DOHH2 (cell line): Measurements from ENCODE around the gene KCNAB3.

ENCODE experiments used
- H3F3A ChIP-seq: fragments of 200-600 bp; sonication (generic), shearing (Covaris generic); 2 replicates; pipeline ENCODE4 v1.6.0; 2016; ENCODE audit warnings: antibody characterized with exemption, mild to moderate bottlenecking; ENCODE audit not compliant: control insufficient read depth, insufficient read depth
- H3K27ac ChIP-seq: fragments of 200-600 bp; sonication (generic); 2 replicates; pipeline ENCODE4 v1.5.1; 2014; ENCODE audit warnings: low read depth, mild to moderate bottlenecking, low read length, moderate library complexity
- H3K27me3 ChIP-seq: fragments of 200-600 bp; sonication (generic); 2 replicates; pipeline ENCODE4 v1.6.1; 2014; ENCODE audit warnings: mild to moderate bottlenecking, low read length, mixed read lengths; ENCODE audit not compliant: control insufficient read depth
- H3K36me3 ChIP-seq: fragments of 200-600 bp; sonication (generic); 2 replicates; pipeline ENCODE4 v1.6.1; 2014; ENCODE audit warnings: mild to moderate bottlenecking, low read length, moderate library complexity, mixed read lengths; ENCODE audit not compliant: control insufficient read depth
- H3K4me1 ChIP-seq: fragments of 200-600 bp; sonication (generic); 2 replicates; pipeline ENCODE4 v1.6.1; 2014; ENCODE audit warnings: mild to moderate bottlenecking, low read length, mixed read lengths; ENCODE audit not compliant: control insufficient read depth
- H3K4me2 ChIP-seq: fragments of 200-600 bp; sonication (generic); 2 replicates; pipeline ENCODE4 v1.6.0; 2014; ENCODE audit warnings: mild to moderate bottlenecking, low read length, moderate library complexity
- H3K4me3 ChIP-seq: fragments of 200-600 bp; sonication (generic); 2 replicates; pipeline ENCODE4 v1.5.1; 2014; ENCODE audit warnings: mild to moderate bottlenecking, low read length, mixed read lengths
- H3K79me2 ChIP-seq: fragments of 200-600 bp; sonication (generic); 2 replicates; pipeline ENCODE4 v1.6.1; 2014; ENCODE audit warnings: mild to moderate bottlenecking, low read length, mixed read lengths; ENCODE audit not compliant: control insufficient read depth
- H3K9me2 ChIP-seq: fragments of 200-600 bp; sonication (generic); replicated peaks from 2 replicates; pipeline ENCODE4 v1.6.1; 2014; ENCODE audit warnings: mild to moderate bottlenecking, low read length, mixed read lengths; ENCODE audit not compliant: control insufficient read depth
- H3K9me3 ChIP-seq: fragments of 200-600 bp; sonication (generic); 2 replicates; pipeline ENCODE4 v1.6.1; 2014; ENCODE audit warnings: antibody characterized with exemption, low read length, mixed read lengths; ENCODE audit not compliant: control insufficient read depth, insufficient read depth
- H4K20me1 ChIP-seq: fragments of 200-600 bp; sonication (generic); 2 replicates; pipeline ENCODE4 v1.6.0; 2014; ENCODE audit warnings: low read depth, mild to moderate bottlenecking, antibody characterized with exemption, low read length, moderate library complexity; ENCODE audit not compliant: control insufficient read depth, insufficient read depth
- EZH2phosphoT487 ChIP-seq: fragments of 200-600 bp; sonication (generic); IDR thresholded peaks from 2 replicates; pipeline ENCODE4 v1.6.1; 2017; ENCODE audit warnings: borderline replicate concordance, mild to moderate bottlenecking, antibody characterized with exemption, low read length, moderate library complexity, mixed read lengths
- TF ChIP-seq, protein P1 (sequence below): fragments of 200-600 bp; sonication (generic); IDR thresholded peaks from one replicate; pipeline ENCODE4 v1.5.1; 2014; ENCODE audit warnings: antibody characterized with exemption, mild to moderate bottlenecking, low read depth, low read length; ENCODE audit not compliant: poor library complexity, severe bottlenecking

The KCNAB3 gene

DNA sequence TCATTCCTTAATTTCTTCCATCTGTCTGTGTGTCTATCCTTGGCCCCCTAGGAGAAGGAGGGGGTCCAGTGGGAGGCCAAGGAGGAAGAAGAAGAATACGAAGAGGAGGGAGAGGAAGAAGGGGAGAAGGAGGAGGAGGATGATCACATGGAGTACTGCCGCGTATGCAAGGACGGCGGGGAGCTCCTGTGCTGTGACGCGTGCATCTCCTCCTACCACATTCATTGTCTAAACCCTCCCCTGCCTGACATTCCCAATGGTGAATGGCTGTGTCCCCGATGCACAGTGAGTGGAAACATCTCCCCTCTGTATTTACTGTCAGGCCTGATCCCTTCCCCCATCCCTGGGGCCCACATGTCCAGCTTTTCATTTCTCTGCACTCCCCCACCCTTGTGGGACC, 34.8 kb downstream of the KCNAB3 start:
- H3K4me1 ChIP-seq: no peaks in the 10 kb centered on the region
- H4K20me1 ChIP-seq: no peaks in the 10 kb centered on the region
- H3K27me3 ChIP-seq: no peaks in the 10 kb centered on the region
- H3K36me3 ChIP-seq: peaks cover 85% of the 10 kb centered on the region
- peaks cover 11% of the 10 kb centered on the region for H3K79me2 ChIP-seq
- H3K4me3 ChIP-seq: no peak overlapping the region
- no peaks in the 10 kb centered on the region for H3K9me2 ChIP-seq
- no peak overlapping the region for H3K27ac ChIP-seq
- H3K9me3 ChIP-seq: no peaks in the 10 kb centered on the region
- no peak for TF ChIP-seq EZH2phosphoT487
- TF ChIP-seq, protein P1, sequence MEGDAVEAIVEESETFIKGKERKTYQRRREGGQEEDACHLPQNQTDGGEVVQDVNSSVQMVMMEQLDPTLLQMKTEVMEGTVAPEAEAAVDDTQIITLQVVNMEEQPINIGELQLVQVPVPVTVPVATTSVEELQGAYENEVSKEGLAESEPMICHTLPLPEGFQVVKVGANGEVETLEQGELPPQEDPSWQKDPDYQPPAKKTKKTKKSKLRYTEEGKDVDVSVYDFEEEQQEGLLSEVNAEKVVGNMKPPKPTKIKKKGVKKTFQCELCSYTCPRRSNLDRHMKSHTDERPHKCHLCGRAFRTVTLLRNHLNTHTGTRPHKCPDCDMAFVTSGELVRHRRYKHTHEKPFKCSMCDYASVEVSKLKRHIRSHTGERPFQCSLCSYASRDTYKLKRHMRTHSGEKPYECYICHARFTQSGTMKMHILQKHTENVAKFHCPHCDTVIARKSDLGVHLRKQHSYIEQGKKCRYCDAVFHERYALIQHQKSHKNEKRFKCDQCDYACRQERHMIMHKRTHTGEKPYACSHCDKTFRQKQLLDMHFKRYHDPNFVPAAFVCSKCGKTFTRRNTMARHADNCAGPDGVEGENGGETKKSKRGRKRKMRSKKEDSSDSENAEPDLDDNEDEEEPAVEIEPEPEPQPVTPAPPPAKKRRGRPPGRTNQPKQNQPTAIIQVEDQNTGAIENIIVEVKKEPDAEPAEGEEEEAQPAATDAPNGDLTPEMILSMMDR: no peak
- no peak overlapping the region for H3K4me2 ChIP-seq
- no peaks in the 10 kb centered on the region for H3F3A ChIP-seq

DNA sequence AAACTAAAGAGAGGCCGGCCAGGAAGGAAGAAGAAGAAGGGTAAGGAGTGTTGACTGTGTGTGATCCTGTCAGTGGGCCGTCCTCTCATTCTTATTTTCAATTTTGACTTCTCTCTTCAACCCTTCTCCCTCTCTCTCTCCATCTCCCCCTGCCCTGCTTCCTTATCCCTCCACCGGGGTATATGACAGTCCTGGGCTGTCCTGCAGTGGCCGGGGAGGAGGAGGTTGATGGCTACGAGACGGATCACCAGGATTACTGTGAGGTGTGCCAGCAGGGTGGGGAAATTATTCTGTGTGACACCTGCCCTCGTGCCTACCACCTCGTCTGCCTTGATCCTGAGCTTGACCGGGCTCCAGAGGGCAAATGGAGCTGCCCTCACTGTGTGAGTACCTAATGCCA, 35.4 kb downstream of the KCNAB3 start:
- Histone ChIP-seq H3K9me3 (no peaks in the 10 kb centered on the region), H3F3A (no peaks in the 10 kb centered on the region), H3K4me2 (no peak overlapping the region), H3K27me3 (no peaks in the 10 kb centered on the region), H3K36me3 (peaks cover 85% of the 10 kb centered on the region), H4K20me1 (no peaks in the 10 kb centered on the region), H3K4me3 (no peak overlapping the region), H3K9me2 (no peaks in the 10 kb centered on the region), H3K4me1 (no peaks in the 10 kb centered on the region), H3K79me2 (peaks cover 17% of the 10 kb centered on the region), H3K27ac (no peak overlapping the region)
- TF ChIP-seq, protein P1: no peak
- no peak for TF ChIP-seq EZH2phosphoT487

DNA sequence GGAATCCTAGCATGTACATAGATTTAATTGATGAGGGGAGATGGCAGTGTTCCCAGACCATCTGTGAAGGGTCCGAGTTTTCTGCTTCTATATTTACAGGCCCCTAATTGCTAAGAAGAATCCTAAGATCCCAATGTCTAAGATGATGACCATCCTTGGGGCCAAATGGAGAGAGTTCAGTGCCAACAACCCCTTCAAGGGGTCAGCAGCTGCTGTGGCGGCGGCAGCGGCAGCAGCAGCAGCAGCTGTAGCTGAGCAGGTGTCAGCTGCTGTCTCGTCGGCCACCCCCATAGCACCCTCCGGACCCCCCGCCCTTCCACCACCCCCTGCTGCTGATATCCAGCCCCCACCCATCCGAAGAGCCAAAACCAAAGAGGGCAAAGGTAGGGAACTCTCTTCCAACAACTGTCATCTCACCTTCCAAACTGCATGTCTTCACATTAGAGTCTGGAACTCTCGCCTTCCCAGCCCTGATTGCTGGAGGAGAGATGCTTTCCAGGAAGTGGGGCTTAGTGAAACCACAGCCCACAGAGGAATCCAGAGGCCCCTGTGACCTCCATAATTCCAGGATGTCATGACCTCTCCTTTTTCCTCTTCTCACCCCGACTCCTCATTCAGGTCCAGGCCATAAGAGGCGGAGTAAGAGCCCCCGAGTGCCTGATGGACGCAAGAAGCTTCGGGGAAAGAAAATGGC, 36.3 kb downstream of the KCNAB3 start:
- no peaks in the 10 kb centered on the region for H3K9me2 ChIP-seq
- no peak for TF ChIP-seq EZH2phosphoT487
- TF ChIP-seq, protein P1: no peak
- H3K4me3 ChIP-seq: no peak overlapping the region
- no peak overlapping the region for H3K4me2 ChIP-seq
- no peaks in the 10 kb centered on the region for H3K27me3 ChIP-seq
- H3K27ac ChIP-seq: no peak overlapping the region
- H3K36me3 ChIP-seq: peaks cover 84% of the 10 kb centered on the region
- no peaks in the 10 kb centered on the region for H4K20me1 ChIP-seq
- no peaks in the 10 kb centered on the region for H3F3A ChIP-seq
- H3K79me2 ChIP-seq: peaks cover 26% of the 10 kb centered on the region
- H3K4me1 ChIP-seq: peaks cover 4% of the 10 kb centered on the region
- H3K9me3 ChIP-seq: no peaks in the 10 kb centered on the region
